Measurements from ENCODE around the gene KLHL11.

Gene KLHL11

GRCh38 chr17:41811549-41812380, 53.5 kb downstream of the KLHL11 start, which contains the start of gene P3H4:
TSS of gene P3H4 (minus strand) at chr17:41811949. CDS start at chr17:41811915, 34 bp downstream.
- DNase-seq (ENCODE audit: low read depth in 2 of 2): peak; percentile 43 to 60

- DNase-seq (ENCODE audit: low read depth in 2 of 2): no peak
Observed at GRCh38 chr17:41810659-41811548, 54.3 kb downstream of the KLHL11 start.

GRCh38 chr17:41806685-41807445, 58.4 kb downstream of the KLHL11 start:
- DNase-seq (ENCODE audit: low read depth in 2 of 2): no peak

Data from activated CD4-positive, alpha-beta T cell treated with anti-CD3 and anti-CD28 coated beads for 24 hours (primary cell).